HL-60 (cell line): ENCODE measurements around the gene SFRP4.

Source experiments
- GABPA ChIP-seq: IDR thresholded peaks from 2 replicates; pipeline ENCODE4 v1.6.1; 2012; ENCODE audit warnings: low read depth
- POLR2AphosphoS5 ChIP-seq: IDR thresholded peaks from 2 replicates; pipeline ENCODE4 v1.6.1; 2012; ENCODE audit warnings: low read depth
- REST ChIP-seq: IDR thresholded peaks from 2 replicates; pipeline ENCODE4 v1.6.1; 2012; ENCODE audit warnings: low read depth; ENCODE audit not compliant: insufficient replicate concordance
- SPI1 ChIP-seq: IDR thresholded peaks from 2 replicates; pipeline ENCODE4 v1.6.1; 2012; ENCODE audit warnings: low read depth, mild to moderate bottlenecking, borderline replicate concordance
- TF ChIP-seq, protein P1 (sequence below): IDR thresholded peaks from one replicate; pipeline ENCODE4 v1.5.1; 2011; ENCODE audit warnings: low read length, control low read depth, inconsistent platforms; ENCODE audit not compliant: insufficient read depth

DNA sequence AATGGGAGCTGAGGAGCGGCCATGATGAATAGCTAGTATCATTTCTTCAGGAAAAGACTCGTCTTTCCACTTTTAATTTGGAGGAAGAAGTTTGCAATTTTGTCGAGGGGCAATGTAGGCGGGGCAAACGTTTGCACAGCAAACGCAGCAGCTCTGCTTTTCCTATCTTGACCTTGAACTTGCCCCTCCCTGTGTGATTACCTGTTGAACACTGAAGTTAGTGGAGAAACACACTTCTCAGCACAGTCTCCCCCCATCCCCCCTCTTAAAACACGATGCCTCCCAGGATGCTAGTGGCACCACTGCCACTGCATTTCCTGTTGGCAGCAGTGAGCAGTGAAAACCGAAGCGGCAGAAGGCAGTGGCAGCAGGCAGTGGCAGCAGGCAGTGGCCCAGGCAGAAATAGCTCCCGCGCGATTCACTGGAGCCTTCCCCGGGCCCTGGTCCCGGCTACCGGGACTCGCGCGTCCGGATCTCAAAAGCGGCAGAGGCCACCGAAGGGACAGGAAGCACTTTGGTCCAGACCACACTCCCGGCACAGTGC, 3.8 kb upstream of the SFRP4 start, which contains the start of gene EPDR1:
- TF ChIP-seq, protein P1, sequence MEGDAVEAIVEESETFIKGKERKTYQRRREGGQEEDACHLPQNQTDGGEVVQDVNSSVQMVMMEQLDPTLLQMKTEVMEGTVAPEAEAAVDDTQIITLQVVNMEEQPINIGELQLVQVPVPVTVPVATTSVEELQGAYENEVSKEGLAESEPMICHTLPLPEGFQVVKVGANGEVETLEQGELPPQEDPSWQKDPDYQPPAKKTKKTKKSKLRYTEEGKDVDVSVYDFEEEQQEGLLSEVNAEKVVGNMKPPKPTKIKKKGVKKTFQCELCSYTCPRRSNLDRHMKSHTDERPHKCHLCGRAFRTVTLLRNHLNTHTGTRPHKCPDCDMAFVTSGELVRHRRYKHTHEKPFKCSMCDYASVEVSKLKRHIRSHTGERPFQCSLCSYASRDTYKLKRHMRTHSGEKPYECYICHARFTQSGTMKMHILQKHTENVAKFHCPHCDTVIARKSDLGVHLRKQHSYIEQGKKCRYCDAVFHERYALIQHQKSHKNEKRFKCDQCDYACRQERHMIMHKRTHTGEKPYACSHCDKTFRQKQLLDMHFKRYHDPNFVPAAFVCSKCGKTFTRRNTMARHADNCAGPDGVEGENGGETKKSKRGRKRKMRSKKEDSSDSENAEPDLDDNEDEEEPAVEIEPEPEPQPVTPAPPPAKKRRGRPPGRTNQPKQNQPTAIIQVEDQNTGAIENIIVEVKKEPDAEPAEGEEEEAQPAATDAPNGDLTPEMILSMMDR, result peak; percentile 4
- TF ChIP-seq POLR2AphosphoS5 (peak; percentile 72; the same call in 1 of the 2 replicates), REST (peak; percentile 31), SPI1 (no peak; the same call in 1 of the 2 replicates), GABPA (no peak)
